Kidney capillary endothelial cell (primary cell): ENCODE measurements around the gene EDC4.
"Not testable (repeated sequence)": the region's sequence is repeated elsewhere in the genome, so short reads cannot be mapped to it uniquely, and the experiment has no call there.

Experiments
- DNase-seq: peaks from one replicate; pipeline ENCODE4 v3.0.0-alpha.2; 2018; ENCODE audit warnings: low spot score

EDC4 gene

GRCh38 chr16:67853670-67854069 is 19.2 kb upstream of the EDC4 start:
- no peak for DNase-seq

GRCh38 chr16:67855789-67856188 is 17.1 kb upstream of the EDC4 start:
- no peak for DNase-seq

GRCh38 chr16:67856927-67857546 is 15.8 kb upstream of the EDC4 start:
- no peak for DNase-seq

- DNase-seq = peak; percentile 90
Measured at GRCh38 chr16:67857547-67858233, 15.2 kb upstream of the EDC4 start.

- no peak for DNase-seq
Measured at GRCh38 chr16:67858500-67858899, 14.4 kb upstream of the EDC4 start.

- no peak for DNase-seq
Measured at GRCh38 chr16:67860589-67861398, 12.1 kb upstream of the EDC4 start.

GRCh38 chr16:67861877-67862276 is 11.0 kb upstream of the EDC4 start:
- no peak for DNase-seq

- DNase-seq = peak; percentile 50
Measured at GRCh38 chr16:67862623-67863583, 9.9 kb upstream of the EDC4 start.

GRCh38 chr16:67864044-67864443 is 8.8 kb upstream of the EDC4 start:
- not testable (repeated sequence) for DNase-seq

- DNase-seq = no peak
Measured at GRCh38 chr16:67864594-67864993, 8.3 kb upstream of the EDC4 start.

- peak; percentile 38 for DNase-seq
Measured at GRCh38 chr16:67865318-67865717, 7.5 kb upstream of the EDC4 start.

GRCh38 chr16:67868290-67868689 is 4.6 kb upstream of the EDC4 start:
- DNase-seq = no peak

GRCh38 chr16:67869653-67870052 is 3.2 kb upstream of the EDC4 start:
- no peak for DNase-seq

- no peak for DNase-seq
Measured at GRCh38 chr16:67871256-67871655, 1.6 kb upstream of the EDC4 start.

GRCh38 chr16:67872131-67872630 is 671 bp upstream of the EDC4 start:
- no peak for DNase-seq

GRCh38 chr16:67873435-67874370 is 851 bp downstream of the EDC4 start:
- no peak for DNase-seq

- no peak for DNase-seq
Measured at GRCh38 chr16:67874372-67874771, 1.5 kb downstream of the EDC4 start.

GRCh38 chr16:67877064-67877463 is 4.2 kb downstream of the EDC4 start:
- no peak for DNase-seq

GRCh38 chr16:67878232-67878631 is 5.4 kb downstream of the EDC4 start:
- no peak for DNase-seq

GRCh38 chr16:67878846-67879245 is 6.0 kb downstream of the EDC4 start:
- no peak for DNase-seq

- DNase-seq = no peak
Measured at GRCh38 chr16:67879462-67879861, 6.6 kb downstream of the EDC4 start.
